HG02571 (cell line): ENCODE results near the gene PARVB.
"Not testable (repeated sequence)": the region's sequence is repeated elsewhere in the genome, so short reads cannot be mapped to it uniquely, and the experiment has no call there.

Experiments
- ATAC-seq: cut with Tn5 transposase; IDR thresholded peaks from one replicate; pipeline ENCODE4 v1.9.1; 2021; ENCODE audit warnings: mild to moderate bottlenecking, moderate library complexity; ENCODE audit not compliant: unreplicated experiment

PARVB gene

DNA sequence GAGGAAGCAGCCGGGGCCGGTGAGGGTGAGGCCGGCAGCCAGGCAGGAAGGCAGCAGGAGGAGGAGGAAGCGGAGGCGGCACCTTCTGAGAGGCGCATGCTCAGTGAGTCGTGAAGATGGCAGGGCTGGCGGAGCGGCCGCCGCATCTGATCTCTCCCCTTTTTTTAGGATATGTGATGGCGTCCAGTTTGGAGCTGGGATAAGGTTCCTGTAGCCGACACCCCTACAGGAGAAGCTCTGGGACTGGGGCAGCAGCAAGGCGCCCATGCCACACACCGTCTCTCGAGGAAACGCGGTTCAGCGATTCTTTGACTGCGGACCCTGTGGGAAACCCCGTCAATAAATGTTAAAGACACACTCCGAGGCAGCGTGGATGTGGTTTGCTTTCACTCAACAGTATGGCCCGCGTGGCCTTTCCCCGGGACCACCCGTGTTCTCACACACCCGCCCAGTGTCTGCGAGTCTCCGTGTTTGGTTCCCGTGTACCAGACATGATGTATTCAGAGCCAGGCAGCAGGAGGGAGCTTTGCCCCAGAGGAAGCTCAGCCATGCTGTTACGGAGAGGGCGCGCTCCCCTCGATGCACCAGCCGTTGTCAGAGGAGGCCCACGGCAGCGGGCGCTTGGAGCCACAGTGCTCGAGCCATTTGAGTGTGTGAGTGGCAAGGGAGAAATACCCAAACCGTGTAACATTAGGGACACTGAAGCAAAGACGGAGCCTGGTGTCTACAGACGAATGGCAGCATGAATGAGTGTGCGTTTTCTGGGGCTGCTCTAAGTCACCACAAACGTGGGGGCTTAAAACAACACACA lies 27.7 kb upstream of the PARVB start:
- ATAC-seq = no peak

DNA sequence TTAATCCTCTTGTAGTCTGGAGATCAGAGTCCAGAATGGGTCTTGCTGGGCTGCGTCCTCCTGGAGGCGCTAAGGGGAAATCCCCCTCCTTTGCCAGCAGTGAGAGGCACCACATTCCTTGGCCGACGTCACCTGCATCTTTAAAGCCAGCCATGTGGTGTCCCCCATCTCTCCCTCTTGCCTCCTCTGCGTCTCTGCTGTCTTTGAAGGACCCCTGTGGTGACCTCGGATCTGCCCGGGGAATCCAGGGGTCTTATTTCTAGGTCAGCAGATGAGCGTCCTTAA lies 27.2 kb upstream of the PARVB start:
- ATAC-seq = no peak

DNA sequence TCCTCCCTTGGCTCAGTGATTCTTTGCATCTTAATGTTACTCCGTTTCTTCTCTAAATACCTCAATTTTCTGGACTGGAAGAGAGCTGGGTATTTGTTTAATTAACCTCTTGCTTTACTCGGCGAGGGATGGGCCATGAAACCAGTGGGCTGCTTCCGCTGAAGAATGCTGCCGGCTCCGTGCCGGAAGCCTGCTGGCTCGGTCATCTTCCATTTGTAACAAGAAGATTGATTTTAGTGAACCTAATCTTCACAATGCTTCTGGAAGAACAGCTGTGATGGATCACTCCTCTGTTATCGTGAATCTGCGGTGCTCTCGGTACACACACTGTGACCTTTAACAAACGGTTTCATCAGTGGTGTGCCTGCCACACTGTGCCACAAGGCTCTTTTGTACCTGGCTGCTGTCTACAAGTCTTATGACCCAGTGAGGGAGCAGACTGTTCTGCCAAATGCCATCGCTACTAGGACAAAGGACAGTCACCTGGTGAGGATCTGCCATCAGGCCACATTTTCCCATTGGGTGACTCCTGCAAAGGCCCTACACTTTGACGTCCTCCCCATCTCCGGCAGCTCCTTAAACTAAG lies 25.3 kb upstream of the PARVB start:
- ATAC-seq = no peak

DNA sequence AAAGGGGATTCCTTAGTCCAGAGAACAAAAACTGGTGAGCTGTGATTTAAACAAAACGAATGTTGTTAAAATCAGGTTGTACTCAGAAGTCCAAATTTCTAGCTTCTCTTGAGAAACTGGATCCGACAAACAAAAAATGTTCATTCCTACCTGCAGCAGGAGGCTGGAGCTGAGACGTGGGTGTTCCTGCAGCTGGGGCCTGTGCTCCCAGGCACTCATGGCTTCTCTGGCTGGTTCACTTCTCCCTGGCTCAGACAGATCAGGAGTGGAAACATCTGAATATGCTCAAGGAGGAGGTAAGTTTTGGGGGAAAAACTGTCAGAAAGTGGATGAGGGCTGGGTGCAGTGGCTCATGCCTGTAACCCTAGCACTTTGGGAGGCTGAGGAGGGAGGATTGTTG lies 24.7 kb upstream of the PARVB start:
- ATAC-seq = no peak

DNA sequence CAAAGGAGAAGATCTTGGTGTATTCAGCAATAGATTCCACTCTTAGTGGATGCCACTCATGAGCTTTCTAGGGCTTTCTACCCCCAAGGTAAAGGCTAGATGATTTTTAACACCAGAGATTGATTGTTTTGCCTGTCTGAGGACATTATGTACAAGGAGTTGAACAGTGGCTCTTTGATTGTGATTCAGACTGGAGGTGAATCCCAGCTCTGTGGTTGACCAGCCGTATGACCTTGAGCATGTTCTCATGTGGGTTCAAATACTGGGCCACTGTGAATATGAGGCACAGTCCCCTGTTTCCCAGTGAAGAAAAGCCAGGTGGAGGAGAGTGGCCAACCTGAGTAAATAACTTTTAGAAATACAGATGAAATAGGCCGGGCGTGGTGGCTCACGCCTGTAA lies 24.0 kb upstream of the PARVB start:
- no peak for ATAC-seq

DNA sequence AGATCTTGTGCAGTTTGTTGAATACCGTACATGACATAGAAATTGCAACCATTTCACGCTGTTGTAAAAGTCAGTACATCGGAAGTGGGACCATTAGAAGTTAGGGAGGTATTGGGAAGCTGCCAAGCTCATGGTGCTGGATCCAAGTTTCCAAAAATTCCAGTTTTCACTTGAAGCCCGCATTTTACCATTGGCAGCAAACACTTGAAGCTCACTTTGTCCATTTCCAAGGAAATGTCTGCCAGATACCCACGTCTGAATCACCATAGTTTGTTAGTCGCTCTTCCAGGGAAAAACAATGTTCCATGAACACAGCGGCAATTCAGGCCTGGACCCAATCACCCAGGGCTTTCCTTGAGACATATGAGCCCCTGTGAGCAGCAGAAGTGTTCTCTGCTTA lies 22.6 kb upstream of the PARVB start:
- ATAC-seq = no peak

DNA sequence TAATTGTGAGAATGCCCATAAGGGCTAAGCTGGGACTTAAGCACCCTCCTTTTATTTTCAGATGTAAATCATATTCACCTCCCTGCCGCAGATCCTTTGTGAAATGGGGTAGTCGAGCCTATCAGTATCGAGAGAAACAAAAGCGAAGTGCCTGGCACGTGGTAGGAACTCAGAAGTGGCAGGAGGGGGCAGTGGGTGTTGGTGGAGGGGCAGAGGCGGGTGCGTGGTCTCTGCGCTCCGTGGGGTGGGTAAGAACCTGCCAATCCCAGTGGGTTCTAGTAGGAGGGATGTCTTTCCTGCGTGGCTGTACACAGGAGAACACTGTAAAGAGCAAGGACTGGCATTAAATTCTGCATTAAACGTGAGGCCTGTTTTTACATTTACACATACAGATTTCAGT lies 21.8 kb upstream of the PARVB start:
- ATAC-seq = no peak

DNA sequence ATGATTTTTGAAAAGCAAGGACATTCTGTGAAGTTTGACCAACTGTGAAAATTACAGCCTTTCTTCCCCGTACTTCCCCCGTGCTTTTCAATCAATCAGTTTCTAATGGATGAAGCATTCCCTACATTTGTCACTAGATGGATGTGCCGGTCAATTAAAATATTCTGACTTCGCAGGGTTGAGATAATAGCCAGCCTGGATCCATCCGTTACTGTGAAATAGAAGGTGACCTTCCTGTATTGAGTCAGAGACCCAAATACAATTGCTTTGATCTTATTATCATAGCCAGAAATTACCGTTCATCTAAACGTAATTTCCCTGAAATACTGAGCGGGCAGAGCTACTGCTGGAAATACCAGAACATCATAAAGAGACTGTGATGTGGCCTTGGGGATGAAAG lies 21.1 kb upstream of the PARVB start:
- ATAC-seq = no peak

DNA sequence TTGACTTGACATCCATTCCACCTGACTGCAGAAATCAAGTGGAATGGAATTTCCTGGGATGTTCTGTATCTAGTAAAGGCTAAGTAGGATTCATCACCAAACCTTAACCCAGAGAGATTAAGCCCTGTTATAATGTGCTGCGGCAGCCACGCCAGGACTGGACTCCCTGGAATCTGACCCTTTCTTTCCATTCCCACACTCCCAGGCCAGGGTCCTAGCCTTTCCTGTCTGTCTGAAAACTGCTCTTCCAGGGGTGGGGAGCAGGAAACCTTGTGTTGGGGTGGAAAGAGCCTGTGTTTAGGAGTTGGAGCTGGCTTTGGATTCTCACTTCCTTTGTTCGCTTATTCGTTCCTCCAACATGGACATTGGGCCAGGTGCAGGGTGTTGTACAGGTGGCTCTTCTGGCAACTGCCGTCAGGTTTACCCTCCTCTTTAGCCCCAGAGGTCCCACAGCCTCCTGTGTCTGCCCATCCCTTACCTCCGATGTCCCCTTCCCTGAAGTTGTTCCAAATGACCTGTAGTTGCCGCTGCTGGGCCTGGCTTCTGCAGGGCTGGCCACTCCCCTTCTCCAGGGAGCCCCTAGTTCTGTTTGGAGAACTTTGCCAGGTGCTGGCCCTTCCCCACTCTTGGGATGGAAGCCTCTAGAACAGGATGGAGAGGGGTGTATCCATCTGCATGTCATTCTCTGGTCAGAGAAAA lies 20.5 kb upstream of the PARVB start:
- ATAC-seq = no peak

DNA sequence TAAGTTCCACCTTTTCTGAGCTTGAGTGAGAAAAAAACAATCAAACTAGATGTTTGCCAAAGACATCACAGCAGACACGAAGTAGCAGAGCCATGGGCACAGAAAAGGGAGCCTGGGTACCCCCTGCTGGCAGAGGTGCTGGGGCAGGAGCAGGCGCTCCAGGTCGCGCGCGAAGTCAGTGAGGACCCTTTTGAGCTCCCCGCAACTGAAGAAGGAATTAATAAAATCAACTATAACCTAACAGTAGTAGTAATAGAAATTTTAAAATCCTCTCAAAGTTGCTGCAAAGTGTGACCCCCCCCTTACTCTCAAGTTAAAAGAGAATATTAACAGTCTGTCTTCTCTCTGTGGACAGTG lies 20.0 kb upstream of the PARVB start:
- ATAC-seq = no peak

DNA sequence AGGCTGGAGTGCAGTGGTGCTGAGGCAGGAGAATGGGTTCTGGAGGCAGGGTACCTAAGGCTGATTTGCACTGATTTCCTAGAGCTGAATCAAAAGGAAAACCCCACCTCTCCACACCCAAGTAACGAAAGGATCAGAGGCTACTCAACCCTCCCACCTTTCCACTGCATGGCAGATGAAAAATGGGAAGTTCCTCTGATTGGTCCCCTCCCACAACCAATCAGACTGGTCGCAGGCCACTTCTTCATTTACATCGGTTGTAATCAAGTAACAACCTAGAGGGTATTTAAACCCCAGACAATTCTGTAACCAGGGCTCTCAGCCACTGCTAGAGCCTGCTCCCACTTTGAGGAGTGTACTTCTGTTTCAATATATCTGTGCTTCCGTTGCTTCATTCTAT lies 18.6 kb upstream of the PARVB start:
- ATAC-seq = no peak

DNA sequence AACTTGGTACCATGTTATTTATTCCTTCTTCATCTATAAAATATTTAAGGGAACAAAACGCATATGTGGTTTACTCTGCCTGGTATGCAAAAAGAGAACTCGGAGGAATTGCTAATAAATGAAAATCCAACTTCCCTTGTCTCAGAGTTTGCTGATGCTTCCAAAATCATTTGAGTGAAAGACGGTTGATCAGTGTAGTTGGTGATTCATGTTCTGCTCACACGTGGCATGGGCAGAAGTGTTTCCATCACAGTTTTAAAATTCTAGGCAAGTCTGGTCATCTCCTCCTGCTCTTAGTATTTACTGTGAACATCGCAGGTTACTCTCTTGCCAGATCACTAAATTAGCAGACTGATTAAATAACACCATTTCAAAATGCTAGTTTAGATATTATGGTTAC lies 11.9 kb upstream of the PARVB start:
- no peak for ATAC-seq

DNA sequence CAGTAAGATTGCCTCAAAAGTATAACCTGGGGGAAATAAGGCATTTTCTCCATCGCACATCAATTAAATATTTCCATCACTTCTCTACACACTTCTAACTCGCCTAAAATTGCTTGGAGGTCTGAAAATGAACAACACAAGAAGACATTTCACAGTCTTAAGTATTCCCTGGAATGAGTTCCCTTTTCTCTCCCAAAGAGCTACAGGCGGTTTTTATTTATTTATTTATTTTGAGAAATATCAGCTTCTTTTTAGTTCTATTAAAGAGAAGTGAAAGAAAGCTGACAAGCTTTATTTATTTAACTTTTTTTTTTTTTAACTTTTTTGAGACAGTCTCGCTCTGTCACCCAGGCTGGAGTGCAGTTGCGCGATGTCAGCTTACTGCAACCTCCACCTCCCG lies 11.5 kb upstream of the PARVB start:
- ATAC-seq = no peak

DNA sequence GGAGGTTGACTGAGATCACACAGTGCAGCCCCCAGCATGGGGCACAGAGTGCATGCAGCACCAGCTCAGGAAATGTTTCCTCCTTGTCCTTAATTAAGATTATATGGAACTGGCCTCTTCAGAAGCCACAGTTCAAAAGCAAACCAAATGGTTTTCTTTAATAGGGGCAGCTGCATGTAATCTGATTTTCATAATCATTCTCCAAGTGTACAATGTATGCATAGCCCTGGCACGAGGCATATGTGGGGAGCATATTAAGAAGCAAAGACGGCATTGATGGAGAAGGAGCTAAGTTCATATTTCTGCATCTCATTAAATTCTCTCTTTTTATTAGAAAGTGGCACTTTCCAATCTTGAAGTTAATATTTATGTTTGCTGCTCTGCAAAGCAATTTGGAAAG lies 9.9 kb upstream of the PARVB start:
- ATAC-seq = no peak

DNA sequence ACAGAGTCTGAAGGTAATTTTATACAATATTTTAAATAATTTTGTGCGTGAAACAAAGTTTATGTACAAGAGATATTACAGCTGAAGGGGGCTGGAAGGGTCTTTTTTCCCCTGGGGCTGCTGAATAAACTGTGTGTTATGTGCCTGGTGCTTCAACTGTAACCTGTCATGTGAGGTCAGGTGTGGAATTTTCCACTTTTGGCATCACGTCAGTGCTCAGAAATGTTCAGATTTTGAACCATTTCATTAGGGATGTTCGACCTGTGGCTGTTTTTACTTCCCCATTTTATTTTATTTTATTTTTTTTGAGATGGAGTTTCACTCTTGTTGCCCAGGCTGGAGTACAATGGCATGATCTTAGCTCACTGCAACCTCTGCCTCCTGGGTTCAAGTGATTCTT lies 7.5 kb upstream of the PARVB start:
- not testable (repeated sequence) for ATAC-seq

DNA sequence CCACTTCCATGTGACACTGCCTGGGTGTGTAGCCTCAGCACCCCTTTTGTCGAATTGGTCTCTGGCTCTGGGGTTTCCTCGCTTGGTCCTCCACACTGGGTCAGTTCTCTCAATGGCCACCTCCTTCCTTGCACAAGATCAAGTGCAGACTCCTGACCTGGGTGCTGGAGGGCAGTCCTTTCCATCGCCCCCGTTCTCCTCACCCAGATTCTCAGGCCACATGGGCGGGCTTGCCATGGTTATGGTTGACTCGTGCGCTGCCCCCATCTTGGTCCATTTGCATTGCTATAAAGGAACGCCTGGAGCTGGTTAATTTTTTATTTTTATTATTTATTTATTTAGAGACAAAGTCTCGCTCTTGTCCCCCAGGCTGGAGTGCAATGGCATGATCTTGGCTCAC lies 5.5 kb upstream of the PARVB start:
- no peak for ATAC-seq

DNA sequence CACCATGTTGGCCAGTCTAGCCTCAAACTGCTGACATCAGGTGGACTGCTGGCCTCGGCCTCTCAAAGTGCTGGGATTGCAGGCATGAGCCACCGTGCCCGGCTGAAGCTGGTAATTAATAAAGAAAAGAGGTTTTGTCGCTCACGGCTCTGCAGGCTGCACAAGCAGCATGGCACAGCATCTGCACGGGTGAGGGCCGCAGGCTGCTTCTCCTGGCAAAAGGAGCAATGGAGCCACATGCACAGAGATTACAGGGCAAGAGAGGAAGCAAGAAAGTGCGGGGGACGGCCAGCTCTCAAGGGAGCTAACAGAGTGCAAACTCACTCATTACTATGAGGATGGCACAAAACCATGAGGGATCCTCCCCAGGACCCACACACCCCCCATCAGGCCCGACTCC lies 4.7 kb upstream of the PARVB start:
- ATAC-seq = no peak

DNA sequence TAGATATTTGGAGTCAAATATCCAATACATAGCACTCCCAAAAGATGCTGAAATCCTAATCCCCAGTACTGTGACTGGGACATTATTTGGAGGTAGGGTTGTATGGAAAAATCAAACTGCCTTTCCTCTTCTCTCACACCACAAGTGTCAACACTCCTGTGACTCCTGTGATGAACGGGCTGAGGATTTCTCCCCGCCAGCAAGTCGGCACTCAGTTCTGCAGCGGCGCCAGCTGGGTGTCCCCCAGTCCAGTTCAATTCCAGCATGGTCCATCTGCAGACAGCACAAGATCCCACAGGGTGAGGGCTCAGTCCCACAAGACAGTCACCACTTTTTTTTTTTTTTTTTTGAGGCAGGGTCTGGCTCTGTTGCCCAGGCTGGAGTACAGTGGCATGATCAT lies 4.3 kb upstream of the PARVB start:
- no peak for ATAC-seq

DNA sequence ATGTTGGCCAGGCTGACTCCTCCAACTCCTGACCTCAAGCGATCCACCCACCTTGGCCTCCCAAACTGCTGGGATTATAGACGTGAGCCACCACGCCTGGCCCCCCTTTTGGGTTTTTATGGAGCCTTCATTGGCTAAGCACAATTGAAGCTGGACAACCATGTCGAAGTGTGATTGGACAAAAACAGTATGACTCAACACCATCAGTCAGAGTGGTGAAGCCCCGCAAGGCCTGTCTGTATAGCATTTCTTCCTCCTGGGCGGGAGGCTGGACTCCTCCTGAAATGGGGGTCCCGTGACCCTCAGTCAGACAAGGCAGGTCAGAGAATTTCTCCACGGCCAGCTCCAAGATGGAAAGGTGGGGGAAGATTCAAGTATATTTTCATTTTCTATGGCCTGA lies 3.1 kb upstream of the PARVB start:
- no peak for ATAC-seq

DNA sequence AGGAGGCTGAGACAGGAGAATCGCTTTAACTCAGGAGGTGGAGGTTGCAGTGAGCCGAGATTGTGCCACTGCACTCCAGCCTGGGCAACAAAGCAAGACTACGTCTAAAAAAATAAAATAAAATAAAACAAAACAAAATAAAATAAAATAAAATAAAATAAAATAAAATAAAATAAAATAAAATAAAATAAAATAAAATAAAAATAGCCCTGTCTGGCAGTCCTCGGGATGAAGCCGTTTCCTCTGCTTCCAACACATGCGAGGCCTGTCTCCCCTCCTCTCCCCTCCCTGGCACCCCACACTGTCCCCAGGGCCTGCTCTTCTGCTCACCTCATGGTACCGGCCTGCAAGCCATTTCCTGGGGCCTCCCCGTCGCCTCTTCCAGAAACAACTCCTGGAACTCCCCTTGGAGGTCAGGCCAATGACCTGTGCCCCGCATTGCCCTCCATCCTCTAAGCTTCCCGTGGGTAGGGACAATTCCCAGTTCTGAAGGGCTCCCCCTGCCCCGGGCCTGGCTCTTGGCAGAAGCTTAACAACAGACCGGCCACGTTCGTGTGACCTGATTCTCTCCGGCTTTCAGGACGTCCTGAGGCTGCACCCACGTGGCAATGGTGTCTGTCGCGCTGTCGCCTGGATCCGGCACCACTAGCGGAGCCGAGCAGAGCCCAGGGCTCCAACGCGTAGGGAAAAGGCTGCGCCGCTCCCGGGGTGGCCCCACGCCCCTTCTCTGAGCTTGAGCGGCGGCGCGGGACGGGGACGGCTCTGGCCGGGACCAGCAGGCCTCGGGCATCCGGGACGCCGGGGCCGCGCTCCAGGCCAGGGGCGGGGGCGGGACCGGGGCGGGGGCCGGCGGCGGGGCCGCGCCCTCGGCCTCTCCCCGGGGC lies 456 bp upstream of the PARVB start:
- no peak for ATAC-seq

DNA sequence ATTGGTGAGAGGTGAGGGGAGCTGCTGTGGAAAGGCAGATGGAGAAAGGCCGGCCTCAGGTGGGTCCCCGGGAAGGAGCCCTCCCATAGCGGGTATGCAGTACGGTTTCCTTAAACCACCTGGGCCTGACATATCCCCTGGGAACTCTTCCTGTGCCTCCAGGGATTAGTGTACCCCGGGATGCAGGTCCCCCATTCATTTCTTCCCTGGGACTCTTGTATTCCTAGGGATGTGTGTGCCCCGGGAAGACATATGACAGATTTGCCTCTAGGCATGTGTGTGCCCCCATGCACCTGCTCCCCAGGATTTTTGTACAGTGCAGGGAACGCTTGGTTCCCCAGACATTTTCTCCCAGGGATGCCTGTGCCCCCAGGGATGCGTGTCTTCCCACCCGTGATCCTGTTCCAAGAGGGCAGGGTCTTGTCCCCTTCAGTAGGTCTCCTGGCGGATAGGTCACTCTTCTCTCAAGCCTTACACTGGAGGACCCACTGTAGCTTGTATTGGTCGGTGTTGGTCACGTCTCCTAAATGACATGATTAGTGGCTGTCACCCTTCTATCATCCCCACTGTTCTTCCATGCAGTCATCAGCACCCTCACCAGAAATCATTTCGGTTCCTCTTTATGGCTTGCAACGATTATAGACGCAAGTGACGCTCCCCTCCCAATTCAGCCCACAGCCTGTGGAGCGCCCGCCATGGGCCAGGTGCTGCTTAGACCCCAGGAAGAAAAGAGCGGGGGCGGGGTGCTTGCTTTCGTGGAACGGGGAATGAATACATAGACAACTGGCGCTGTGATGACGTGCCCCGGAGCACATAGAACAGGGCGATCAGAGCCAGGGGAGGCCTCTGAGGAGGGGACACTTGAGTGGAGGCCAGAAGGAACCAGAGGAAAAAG lies 1.3 kb downstream of the PARVB start:
- peak; percentile 44 for ATAC-seq
